Measurements from ENCODE around the gene GALNT7.

DNA sequence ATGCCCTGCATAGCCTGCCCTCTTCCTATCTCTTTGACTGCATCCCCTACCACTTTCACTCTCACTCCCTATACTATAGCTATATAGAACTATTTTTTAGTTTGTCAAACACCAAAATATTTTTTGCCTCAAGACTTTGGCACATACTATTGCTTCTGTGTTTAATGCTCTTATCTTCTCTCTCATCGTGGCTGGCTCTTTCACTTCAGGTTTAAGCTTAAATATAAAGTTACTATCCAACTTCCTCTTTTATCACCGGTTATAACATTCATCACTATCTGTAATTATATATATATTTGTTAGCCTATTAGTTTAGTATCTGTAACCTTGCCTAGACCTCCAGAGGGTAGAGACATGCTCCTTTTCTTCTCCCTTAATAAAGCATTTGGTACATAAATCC, 177.0 kb downstream of the GALNT7 start:
- TF ChIP-seq, protein P1, sequence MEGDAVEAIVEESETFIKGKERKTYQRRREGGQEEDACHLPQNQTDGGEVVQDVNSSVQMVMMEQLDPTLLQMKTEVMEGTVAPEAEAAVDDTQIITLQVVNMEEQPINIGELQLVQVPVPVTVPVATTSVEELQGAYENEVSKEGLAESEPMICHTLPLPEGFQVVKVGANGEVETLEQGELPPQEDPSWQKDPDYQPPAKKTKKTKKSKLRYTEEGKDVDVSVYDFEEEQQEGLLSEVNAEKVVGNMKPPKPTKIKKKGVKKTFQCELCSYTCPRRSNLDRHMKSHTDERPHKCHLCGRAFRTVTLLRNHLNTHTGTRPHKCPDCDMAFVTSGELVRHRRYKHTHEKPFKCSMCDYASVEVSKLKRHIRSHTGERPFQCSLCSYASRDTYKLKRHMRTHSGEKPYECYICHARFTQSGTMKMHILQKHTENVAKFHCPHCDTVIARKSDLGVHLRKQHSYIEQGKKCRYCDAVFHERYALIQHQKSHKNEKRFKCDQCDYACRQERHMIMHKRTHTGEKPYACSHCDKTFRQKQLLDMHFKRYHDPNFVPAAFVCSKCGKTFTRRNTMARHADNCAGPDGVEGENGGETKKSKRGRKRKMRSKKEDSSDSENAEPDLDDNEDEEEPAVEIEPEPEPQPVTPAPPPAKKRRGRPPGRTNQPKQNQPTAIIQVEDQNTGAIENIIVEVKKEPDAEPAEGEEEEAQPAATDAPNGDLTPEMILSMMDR (IDR thresholded peaks at IDR 0.05; ENCODE audit: poor library complexity, severe bottlenecking), result no peak
- TF ChIP-seq EZH2 (IDR thresholded peaks at IDR 0.05; ENCODE audit: borderline replicate concordance, insufficient read depth, low read length, poor library complexity, severe bottlenecking) (no peak), POLR2AphosphoS5 (IDR thresholded peaks at IDR 0.05) (no peak)

Measured in neural cell (in vitro differentiated cells).